B cell (primary cell): ENCODE measurements around the gene TMEM43.
"Not testable (repeated sequence)": the region's sequence is repeated elsewhere in the genome, so short reads cannot be mapped to it uniquely, and the experiment has no call there.

Source experiments
- EZH2 ChIP-seq: IDR thresholded peaks from 2 replicates; pipeline ENCODE4 v1.6.1; 2012; ENCODE audit warnings: borderline replicate concordance, low read depth, mild to moderate bottlenecking, moderate library complexity, low read length; ENCODE audit not compliant: insufficient read depth, poor library complexity, severe bottlenecking
- TF ChIP-seq, protein P1 (sequence below): fragments of 200-600 bp; IDR thresholded peaks from one replicate; pipeline ENCODE4 v1.8.0; 2022; ENCODE audit warnings: antibody characterized with exemption, mild to moderate bottlenecking

DNA sequence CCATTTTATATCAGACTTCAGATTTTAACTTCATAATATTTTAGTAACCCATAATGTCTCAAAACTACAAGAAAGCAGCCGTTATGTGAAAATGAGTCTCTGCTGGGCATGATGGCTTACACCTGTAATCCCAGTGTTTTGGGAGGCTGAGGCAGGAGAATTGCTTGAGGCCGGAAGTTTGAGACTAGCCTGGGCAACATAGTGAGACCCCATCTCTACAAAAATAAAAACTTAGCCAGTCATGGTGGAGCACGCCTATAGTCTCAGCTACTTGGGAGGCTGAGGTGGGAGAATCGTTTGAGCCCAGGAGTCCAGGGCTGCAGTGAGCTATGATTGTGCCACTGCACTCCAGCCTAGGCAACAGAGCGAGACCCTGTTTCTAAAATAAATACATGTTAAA is 15.0 kb upstream of the TMEM43 start:
- TF ChIP-seq, protein P1, sequence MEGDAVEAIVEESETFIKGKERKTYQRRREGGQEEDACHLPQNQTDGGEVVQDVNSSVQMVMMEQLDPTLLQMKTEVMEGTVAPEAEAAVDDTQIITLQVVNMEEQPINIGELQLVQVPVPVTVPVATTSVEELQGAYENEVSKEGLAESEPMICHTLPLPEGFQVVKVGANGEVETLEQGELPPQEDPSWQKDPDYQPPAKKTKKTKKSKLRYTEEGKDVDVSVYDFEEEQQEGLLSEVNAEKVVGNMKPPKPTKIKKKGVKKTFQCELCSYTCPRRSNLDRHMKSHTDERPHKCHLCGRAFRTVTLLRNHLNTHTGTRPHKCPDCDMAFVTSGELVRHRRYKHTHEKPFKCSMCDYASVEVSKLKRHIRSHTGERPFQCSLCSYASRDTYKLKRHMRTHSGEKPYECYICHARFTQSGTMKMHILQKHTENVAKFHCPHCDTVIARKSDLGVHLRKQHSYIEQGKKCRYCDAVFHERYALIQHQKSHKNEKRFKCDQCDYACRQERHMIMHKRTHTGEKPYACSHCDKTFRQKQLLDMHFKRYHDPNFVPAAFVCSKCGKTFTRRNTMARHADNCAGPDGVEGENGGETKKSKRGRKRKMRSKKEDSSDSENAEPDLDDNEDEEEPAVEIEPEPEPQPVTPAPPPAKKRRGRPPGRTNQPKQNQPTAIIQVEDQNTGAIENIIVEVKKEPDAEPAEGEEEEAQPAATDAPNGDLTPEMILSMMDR = not testable (repeated sequence)
- not testable (repeated sequence) for TF ChIP-seq EZH2
